GM18858 (cell line): ENCODE measurements around the gene WHAMM.
"Not testable (repeated sequence)": the region's sequence is repeated elsewhere in the genome, so short reads cannot be mapped to it uniquely, and the experiment has no call there.

Experiments
- ATAC-seq: cut with Tn5 transposase; IDR thresholded peaks from one replicate; pipeline ENCODE4 v1.9.1; 2021; ENCODE audit not compliant: unreplicated experiment

WHAMM gene

DNA sequence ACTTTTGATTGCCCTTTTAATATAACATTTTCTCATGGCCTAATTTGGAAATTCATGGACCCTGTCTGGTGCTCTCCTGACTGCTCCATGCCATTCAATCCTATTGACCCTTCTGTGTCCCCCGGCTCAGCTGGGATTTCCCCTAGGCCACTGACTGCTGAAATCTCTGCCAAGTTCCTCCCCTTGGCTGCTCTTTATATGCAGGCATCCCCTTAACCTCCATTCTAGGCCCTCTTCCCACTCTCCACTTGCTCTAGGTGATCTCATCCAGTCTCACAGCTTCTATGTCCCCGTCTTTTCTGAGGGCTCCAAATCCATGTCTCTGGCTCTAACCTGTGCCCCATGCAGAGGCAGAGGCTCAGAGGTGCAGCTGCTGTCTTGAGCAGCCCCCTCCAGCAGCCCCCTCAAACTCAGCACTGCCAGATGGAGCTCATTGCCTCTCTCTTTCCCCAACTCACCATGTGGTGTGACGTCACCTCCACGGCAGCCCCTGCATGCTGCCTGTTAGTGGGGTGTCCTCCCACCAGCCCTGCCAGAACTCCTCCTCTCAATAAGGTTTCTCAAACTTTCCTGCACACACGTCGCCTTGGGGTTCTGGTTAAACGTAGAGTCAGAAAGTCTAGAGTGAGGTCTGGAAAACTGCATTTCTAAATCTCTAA, 10.1 kb upstream of the WHAMM start:
- no peak for ATAC-seq

DNA sequence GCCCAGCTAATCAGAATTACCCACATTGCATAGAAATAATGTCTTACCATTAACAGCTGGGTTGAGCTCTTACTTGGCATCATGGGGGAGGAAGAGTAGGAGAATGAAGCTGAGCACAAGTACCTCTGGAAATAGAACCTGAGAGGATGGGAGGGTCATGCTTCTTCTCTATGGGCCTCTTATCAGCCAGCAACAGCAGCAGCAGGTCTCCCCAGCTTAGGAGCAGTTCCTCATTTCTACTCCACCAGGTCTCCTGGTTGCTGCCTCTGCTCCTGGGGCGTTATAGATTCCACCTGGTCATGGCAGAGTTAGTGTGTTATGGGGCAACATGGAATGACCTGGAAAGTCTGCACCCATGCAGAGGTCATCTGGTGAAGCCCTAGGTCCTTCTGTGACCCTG, 6.9 kb upstream of the WHAMM start:
- no peak for ATAC-seq

DNA sequence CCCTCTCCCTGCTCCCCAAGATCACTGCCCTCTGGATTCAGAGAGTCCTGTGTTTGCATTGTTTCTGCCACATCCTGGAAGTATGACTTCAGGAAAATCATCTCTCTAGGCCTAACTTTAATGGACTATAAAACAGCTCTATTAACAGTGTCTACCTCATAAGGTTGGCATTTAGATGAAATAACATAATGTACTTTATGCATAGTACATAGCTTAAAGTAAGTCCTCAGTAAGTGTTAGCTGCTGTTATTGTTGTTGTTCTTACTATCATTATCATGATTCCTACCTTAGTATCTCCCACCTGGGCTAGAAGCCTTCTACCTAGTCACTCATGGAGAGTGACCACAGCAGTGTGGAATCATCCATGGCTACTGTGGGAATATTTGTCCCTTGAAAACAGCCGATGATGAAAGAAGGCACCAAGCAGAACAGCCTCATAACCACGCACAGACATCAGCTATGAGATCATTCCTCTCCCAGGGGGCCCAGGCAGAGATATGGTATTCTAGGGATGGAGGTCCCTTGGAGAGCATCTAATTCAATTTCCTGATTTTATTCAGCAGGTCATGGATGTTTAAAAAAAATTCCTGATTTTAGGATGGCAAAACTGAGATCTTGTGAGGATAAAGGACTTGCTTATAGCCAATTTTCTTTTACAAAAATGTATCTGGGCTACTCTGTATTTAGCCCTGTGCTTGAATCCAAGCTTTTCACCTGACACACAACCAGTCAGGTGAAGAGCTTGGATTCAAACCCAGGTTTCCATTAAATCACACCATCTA, 5.4 kb upstream of the WHAMM start:
- ATAC-seq: no peak

DNA sequence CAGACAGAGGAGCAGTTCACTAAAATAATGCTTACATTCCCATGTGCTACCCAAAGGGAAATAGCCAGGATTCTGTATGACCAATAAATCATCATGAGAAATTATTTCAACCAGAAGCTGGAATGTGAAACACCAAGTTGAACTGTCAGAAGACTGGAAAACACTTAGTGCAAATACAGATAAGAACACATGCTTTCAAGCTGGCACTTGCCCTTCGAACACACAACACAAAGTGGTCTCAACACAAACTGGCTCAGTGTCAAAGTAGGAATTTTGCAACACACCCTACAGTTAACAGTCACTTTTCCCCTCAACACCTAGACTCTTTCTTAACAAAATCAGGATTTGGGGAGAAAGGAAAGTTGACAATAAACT, 4.9 kb upstream of the WHAMM start:
- no peak for ATAC-seq

DNA sequence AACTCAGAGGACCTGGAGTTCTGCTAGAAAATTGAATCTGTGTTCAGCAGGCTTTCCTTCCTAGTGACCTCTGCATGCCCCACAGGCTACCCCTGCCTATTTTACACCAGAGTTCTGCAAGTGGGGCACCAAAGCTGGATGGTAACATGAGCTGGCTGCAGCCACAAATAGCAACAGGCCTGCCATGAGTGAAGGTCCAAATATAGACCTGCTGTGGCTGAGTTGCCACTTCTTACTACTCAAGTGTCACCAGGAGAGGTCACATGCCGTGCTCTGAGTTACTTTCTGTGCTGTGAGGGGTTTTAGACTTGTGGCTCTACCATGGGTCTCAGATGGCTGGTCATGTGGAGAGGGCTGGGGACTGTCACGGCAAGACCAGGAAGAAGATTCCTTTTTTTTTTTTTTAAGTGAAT, 3.4 kb upstream of the WHAMM start, which contains the start of gene FSD2:
FSD2 (minus strand) TSS at position 76 of the 413 bp plus-strand sequence. CDS start 18,679 bp downstream, outside the sequence.
- ATAC-seq: peak; percentile 64

DNA sequence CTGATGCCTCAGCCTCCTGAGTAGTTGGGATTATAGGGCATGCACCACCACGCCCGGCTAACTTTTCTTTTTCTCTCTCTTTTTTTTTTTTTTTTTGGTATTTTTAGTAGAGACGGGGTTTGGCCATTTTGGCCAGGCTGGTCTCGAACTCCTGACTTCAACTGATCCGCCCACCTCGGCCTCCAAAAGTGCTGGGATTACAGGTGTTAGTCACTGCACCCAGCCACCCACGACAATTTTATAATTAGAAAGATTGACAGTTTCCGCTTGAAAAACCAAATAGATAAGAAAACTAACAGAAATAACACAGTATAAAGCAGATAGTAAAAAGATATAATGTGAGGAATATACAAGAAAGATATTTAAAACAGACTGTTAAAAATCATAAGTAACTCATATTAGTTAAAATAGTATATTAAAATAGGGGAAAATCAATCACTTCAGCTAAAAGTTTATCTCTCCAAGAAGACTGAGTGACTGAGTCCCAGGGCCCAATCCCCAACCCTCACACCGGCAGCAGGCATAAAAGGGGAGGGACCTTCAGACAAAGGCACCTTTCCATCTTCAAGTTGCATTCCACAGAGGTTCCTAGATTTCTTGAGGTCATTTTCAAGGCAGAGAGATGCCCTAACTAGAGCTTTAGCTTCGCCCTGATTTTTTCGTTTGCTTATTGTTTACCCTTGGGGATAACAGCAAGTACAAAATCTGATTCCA, 1.4 kb upstream of the WHAMM start:
- ATAC-seq: no peak

- ATAC-seq: no peak
These were observed 790 bp upstream of the WHAMM start for GRCh38 chr15:82808634-82809041.

- ATAC-seq: no peak
These were observed 847 bp downstream of the WHAMM start for GRCh38 chr15:82810061-82810889.

GRCh38 chr15:82810890-82811426, 1.5 kb downstream of the WHAMM start:
- ATAC-seq: no peak

DNA sequence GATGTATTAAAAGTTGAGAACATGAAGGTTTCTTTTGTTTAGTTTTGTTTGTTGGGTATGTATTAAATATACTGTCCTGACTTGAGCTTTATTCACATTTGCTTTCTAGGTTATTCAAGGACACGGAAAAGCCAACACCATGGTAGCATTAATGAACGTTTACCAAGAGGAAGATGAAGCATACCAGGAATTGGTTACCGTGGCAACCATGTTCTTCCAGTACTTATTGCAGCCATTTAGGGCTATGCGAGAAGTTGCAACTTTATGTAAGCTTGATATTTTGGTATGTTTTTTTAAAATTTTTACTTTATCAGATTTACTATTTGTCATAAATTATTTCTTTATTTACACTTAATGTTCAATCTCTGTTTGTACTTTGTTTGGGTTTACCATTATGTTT, 3.6 kb downstream of the WHAMM start:
- ATAC-seq: no peak

DNA sequence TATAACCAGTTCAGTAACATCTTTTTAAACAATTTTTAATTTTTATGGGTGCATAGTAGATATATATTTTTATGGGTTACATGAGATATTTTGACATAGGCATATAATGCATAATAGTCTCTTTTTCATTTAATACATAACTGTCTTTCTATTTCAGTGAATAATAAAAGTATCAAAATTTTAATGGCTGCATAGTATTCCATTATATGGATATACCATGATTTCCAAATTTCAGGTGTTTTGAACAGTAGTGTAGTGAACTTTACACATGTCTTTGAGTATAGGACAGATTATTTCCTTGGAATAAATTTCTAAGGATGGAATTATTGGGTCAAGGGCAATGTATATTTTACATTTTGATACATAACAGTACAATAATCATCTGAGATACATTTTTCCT, 10.7 kb downstream of the WHAMM start:
- no peak for ATAC-seq

- ATAC-seq: not testable (repeated sequence)
These were observed 12.0 kb downstream of the WHAMM start for GRCh38 chr15:82821396-82821795.

GRCh38 chr15:82821851-82822250, 12.4 kb downstream of the WHAMM start:
- not testable (repeated sequence) for ATAC-seq

DNA sequence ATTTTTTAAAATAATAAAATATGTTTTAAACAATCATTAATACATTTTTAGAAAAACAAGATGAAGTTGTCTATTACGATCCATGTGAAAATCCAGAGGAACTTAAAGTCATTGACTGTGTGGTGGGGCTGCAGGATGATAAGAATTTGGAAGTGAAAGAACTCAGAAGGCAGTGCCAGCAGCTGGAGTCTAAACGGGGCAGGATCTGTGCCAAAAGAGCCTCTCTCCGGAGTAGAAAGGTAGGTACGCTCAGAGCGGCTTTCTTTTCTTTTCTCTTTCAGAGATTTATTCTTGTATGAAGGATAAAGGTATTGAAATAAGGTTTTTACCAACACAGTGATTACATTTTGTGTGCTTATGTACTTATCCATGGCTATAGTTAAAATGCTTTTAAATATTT, 13.6 kb downstream of the WHAMM start:
- no peak for ATAC-seq

DNA sequence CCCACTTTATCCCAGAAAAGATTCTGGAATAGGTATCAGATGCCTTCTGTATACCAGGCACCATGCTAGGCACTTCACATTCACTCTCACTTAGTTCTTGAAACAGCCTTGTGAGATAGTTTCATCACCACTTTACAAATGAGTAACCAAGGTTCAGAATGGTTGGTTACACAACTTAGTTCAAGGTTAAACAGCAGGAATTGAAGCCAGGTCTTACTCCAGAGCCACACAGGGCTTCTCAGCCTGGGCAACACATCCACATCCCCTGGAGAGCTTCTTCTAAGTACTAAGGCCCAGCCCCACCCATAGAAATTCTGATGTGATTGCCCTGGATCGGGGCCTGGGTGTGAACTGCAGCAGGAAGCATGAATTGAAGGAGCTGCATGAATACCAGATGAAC, 18.6 kb downstream of the WHAMM start:
- ATAC-seq: no peak

- no peak for ATAC-seq
These were observed 19.8 kb downstream of the WHAMM start for GRCh38 chr15:82829234-82829633.

DNA sequence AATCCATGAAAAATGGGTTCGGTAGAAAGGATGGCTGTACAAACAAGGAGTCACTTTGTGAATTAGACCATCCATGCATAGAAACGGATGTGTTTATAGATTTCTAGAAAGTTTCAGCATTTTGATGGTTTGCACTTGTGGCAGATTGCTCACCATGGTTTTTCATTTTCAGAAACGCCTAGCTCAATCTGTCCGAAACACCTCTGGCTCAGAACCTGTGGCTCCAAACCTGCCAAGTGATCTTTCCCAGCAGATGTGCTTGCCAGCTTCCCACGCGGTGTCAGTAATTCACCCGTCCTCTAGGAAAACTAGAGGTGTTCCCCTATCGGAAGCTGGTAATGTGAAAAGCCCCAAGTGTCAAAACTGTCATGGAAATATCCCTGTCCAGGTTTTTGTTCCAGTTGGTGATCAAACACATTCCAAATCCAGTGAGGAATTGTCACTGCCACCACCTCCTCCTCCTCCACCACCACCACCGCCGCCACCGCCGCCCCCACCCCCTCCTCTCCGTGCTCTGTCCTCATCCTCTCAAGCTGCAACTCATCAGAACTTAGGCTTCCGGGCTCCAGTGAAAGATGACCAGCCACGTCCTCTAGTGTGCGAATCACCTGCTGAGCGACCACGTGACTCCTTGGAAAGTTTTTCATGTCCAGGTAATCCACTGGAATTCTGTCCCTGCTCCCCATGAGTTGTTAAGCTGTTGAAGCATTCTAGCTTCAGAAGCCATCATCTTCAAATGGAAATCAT, 21.2 kb downstream of the WHAMM start:
- ATAC-seq: no peak

GRCh38 chr15:82831894-82832600, 22.6 kb downstream of the WHAMM start:
- no peak for ATAC-seq

DNA sequence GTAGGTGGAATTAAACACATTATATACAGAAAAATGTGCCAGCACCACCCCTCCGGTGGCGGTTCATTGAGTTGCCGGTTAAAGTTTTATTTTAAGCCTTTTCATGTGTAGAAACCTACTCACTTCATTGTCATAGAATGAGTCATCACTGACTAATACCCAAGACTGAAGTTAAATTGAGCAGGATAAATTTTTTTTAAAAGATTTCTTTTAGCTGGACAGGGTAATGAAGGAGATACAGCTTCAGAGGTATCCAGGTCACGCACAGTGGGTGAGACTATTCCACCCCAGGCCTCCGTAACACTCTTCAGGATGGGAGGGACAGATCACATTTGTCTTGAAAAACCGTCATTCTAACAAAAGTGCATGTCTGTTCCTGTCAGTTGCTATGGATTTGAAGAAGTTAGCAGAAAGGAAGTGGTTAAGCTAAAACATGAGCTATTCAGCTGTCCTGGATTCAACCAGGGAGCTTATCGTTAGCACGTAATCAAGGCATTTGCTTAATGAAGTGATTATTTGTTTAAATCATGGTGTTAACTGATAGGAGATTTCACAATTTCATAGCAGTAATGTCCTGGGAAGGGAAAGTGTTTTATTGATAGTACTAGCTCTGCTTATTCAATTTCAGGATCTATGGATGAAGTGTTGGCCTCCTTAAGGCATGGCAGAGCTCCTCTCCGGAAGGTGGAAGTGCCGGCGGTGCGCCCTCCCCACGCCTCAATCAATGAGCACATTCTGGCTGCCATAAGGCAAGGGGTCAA, 23.4 kb downstream of the WHAMM start:
- peak; percentile 86 for ATAC-seq
